Effector memory CD4-positive, alpha-beta T cell (primary cell): Measurements from ENCODE around the gene THRA.

Experiments
- DNase-seq, 3 donors: peaks; one replicate each; pipeline ENCODE4 v3.0.0-alpha.2; 2020
- H3K27ac ChIP-seq: 2 replicates; pipeline ENCODE4 v1.7.0; 2013; ENCODE audit warnings: mild to moderate bottlenecking, low read length, moderate library complexity; ENCODE audit not compliant: insufficient read depth, poor library complexity, severe bottlenecking
- H3K27me3 ChIP-seq: replicated peaks from 2 replicates; pipeline ENCODE4 v1.7.0; 2013; ENCODE audit warnings: mild to moderate bottlenecking, low read length; ENCODE audit not compliant: insufficient read depth, control insufficient read depth, poor library complexity, severe bottlenecking
- H3K36me3 ChIP-seq: 2 replicates; pipeline ENCODE4 v1.7.0; 2013; ENCODE audit warnings: mild to moderate bottlenecking, low read length, moderate library complexity; ENCODE audit not compliant: control insufficient read depth, insufficient read depth
- H3K4me1 ChIP-seq: 2 replicates; pipeline ENCODE4 v1.7.0; 2013; ENCODE audit warnings: low read length, mild to moderate bottlenecking; ENCODE audit not compliant: control insufficient read depth, insufficient read depth, poor library complexity, severe bottlenecking
- H3K4me3 ChIP-seq: 2 replicates; pipeline ENCODE4 v1.7.0; 2013; ENCODE audit warnings: low read length, low read depth, mild to moderate bottlenecking; ENCODE audit not compliant: insufficient read depth, poor library complexity, severe bottlenecking
- H3K9me3 ChIP-seq: 2 replicates; pipeline ENCODE4 v1.7.0; 2013; ENCODE audit warnings: mild to moderate bottlenecking, low read length, moderate library complexity; ENCODE audit not compliant: control insufficient read depth

Gene THRA

DNA sequence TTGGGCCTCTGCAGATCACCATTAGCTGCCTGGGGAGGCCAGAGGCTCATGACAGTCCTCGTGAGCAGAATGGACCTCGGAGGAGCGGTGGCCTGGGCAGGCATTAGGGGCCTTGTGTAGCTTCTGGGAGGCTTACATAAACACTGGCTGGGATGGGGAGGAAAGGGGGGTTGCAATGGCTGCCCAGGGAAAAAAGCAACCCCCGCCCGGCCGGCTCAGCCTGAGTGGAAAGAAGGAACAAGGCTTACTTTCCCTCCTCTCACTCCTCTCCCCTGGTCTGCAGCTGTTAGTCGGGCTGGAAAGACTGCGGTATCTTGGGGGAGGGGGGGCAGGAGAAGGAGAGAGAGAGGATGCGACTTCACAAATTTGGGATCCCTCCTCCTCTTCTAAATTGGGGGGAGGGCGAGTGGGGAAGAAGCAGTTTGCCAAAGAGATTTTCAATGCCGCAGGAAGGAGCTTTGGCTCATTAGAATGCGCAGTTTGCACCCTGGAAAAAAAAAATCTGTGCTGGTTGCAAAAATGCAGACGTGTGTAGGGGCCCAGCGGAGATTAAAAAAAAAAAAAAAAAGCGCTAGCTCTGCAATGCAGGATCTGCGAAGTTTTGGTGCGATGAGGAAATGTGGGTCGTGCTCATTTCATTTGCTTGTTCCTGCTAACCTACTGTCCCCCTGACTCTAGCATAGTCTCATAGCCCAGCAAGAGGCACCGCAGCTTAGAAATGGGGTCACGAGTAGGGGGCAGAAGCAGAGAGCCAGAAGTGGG, 44.2 kb downstream of the THRA start:
- H3K4me3 ChIP-seq = peak overlapping the region; percentile 3
- peaks cover 94% of the 10 kb centered on the region for H3K4me1 ChIP-seq
- H3K27me3 ChIP-seq = no peaks in the 10 kb centered on the region
- no peaks in the 10 kb centered on the region for H3K36me3 ChIP-seq
- no peaks in the 10 kb centered on the region for H3K9me3 ChIP-seq
- H3K27ac ChIP-seq = peak overlapping the region; percentile 91
- no peak for DNase-seq

- no peak overlapping the region for H3K4me3 ChIP-seq
- no peaks in the 10 kb centered on the region for H3K9me3 ChIP-seq
- H3K27me3 ChIP-seq = no peaks in the 10 kb centered on the region
- peak overlapping the region; percentile 91 for H3K27ac ChIP-seq
- no peak for DNase-seq
- peaks cover 99% of the 10 kb centered on the region for H3K4me1 ChIP-seq
- H3K36me3 ChIP-seq = no peaks in the 10 kb centered on the region
These were observed 44.9 kb downstream of the THRA start for GRCh38 chr17:40107522-40108174.

GRCh38 chr17:40108970-40109824, 46.4 kb downstream of the THRA start:
- H3K4me3 ChIP-seq = no peak overlapping the region
- H3K27ac ChIP-seq = peak overlapping the region; percentile 91
- peaks cover 91% of the 10 kb centered on the region for H3K4me1 ChIP-seq

DNA sequence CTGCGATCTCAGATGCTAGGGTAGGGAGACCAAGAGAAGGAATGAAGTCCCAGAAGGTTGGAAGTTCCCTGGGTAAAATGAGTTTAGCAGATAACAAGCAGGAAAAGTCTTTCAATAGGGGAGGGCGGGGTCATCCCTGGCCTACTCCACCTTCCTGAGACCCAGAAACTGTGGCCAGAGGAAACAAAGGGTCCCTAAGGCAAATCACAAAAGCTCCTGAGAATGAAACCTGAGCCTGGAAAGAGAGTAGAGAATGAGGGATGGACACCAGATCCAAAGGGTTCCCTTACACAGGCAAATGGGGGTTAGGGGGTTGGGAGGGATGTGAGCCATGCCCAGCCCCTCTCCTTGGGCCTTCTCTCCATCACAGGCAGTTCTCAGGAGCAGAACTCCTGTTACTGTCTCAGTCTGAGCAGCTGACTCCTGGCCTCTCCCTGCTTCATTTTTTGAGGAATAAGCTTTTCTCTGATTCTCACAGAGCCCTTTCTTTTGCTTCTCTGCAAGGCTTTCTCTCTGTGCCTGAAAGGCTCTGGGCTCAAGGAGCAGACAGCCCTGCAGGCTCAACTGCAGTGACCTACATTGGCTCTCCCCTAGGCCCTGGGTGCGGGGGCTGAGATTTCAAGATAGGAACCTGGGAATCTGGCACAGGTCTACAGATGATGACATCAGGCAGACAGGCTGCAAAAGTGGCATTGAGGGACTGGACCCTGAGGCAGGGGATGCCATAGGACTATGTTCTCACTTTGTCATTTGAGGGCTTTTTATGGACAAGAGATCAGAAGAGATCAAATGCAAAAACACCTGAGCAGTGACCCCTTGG, 47.5 kb downstream of the THRA start:
- Histone ChIP-seq H3K27ac (peak overlapping the region; percentile 31), H3K27me3 (no peaks in the 10 kb centered on the region), H3K4me3 (no peak overlapping the region), H3K4me1 (peaks cover 81% of the 10 kb centered on the region), H3K9me3 (no peaks in the 10 kb centered on the region), H3K36me3 (no peaks in the 10 kb centered on the region)
- DNase-seq = no peak

More at GRCh38 chr17:40108970-40109824, 46.4 kb downstream of the THRA start:
- Histone ChIP-seq H3K27me3 (no peaks in the 10 kb centered on the region), H3K9me3 (no peaks in the 10 kb centered on the region), H3K36me3 (no peaks in the 10 kb centered on the region)
- no peak for DNase-seq

GRCh38 chr17:40111221-40112128, 48.7 kb downstream of the THRA start:
- Histone ChIP-seq H3K4me1 (peaks cover 69% of the 10 kb centered on the region), H3K4me3 (peak overlapping the region; percentile 20), H3K27ac (peak overlapping the region; percentile 66), H3K9me3 (no peaks in the 10 kb centered on the region), H3K36me3 (no peaks in the 10 kb centered on the region), H3K27me3 (no peaks in the 10 kb centered on the region)
- peak in 2 of 3 donors; percentile 52 to 59 for DNase-seq

DNA sequence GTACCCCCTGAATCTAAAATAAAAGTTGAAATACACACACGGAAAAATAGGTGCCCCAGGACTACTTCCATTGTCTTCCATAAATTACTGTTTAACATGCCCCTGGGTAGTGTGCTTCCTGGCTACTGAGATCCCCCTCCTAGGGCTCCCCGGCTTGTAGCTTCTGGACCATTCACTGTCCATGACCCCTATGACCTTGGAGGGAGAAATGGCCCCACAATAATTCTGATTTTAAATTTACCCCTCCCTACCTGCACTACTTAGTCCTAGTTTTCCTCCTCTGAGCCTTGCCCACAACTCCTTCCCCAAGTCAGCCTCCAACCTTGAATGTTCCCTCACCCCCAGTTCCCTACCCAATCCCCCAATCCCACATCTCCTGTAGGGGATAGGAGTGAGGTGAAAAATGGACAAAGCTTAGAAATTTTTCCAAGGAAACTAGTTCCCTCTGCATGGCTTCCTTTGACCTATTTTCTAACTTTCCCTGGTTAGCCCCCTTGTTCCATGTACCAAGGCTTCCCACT, 49.5 kb downstream of the THRA start:
- peak overlapping the region; percentile 66 for H3K27ac ChIP-seq
- DNase-seq = no peak
- no peaks in the 10 kb centered on the region for H3K36me3 ChIP-seq
- H3K4me1 ChIP-seq = peaks cover 61% of the 10 kb centered on the region
- H3K9me3 ChIP-seq = no peaks in the 10 kb centered on the region
- no peaks in the 10 kb centered on the region for H3K27me3 ChIP-seq
- H3K4me3 ChIP-seq = no peak overlapping the region

DNA sequence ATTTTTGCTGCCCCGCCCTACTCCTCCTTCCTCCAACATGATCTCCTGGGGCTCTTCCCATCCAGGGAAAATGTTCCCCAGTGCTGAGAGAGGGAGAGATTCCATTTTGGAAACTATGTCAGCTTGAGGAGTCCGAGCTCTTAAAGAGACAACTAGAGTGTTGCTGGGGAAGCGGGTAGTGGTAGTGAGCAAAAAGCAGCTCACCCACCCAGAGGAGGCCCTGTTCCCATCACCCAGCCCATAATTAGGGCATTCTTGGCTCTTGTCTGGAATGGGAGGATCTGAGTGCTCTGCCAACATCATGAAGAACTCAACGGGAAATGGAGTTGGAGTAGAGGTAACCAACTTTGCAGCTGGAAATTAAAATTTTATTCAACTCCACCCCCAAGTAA, 49.9 kb downstream of the THRA start:
- H3K4me1 ChIP-seq = peaks cover 56% of the 10 kb centered on the region
- peak overlapping the region; percentile 54 for H3K27ac ChIP-seq
- no peak overlapping the region for H3K4me3 ChIP-seq
- no peaks in the 10 kb centered on the region for H3K27me3 ChIP-seq
- DNase-seq = no peak
- H3K36me3 ChIP-seq = no peaks in the 10 kb centered on the region
- no peaks in the 10 kb centered on the region for H3K9me3 ChIP-seq

DNA sequence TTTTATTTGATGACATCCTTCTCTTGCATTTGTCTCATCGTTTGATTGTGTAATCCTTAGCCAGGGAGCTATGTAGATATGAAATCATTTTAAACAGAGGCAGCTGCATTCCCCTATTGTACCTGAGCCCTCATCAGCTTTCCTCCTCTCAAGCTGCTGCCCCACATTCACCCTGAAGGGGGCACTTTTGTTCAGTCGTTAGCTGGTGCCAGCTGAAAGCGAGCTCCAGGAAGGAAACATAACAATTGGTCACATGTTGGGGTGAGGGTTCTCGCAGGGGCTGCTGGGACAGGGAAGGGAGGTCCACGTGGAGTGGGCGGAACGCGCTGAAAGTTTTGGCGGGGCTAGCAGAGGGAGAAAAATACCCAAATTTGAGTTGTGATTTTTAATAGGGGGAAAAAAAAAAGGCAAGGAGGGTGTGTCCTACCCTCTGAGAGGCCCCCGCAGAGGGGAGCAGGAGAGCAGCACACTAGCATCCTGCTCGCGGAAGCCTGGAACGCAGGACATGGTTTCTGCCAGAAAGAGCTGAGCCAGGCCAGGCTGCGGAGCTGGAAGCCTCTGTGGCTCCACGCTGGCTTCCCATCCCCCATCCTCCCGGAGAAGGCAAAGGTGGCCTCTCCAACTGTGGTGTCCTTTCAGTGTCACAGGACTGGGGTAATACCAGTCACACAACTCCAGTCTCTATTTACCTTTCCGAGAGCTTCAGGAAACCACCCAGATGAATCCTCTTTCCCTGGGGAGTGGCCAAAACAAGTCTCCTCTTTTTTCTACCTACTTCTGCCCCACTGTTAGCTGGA, 50.5 kb downstream of the THRA start:
- Histone ChIP-seq H3K27me3 (no peaks in the 10 kb centered on the region), H3K4me1 (peaks cover 50% of the 10 kb centered on the region), H3K36me3 (no peaks in the 10 kb centered on the region), H3K9me3 (no peaks in the 10 kb centered on the region), H3K27ac (peak overlapping the region; percentile 63), H3K4me3 (peak overlapping the region; percentile 51)
- DNase-seq = peak; percentile 83 to 87 (median 86)
